ACC112 (cell line): ENCODE results near the gene TRUB2.

Experiments used
- H2AFZ ChIP-seq: fragments of 200-600 bp; sonication (generic); one replicate; pipeline ENCODE4 v1.6.0; 2017; ENCODE audit warnings: antibody characterized with exemption, low read length; ENCODE audit not compliant: unreplicated experiment
- H3K27ac ChIP-seq: fragments of 200-600 bp; sonication (generic); 2 replicates; pipeline ENCODE4 v1.5.1; 2014; ENCODE audit warnings: low read depth, mild to moderate bottlenecking, antibody characterized with exemption, low read length, moderate library complexity
- H3K27me3 ChIP-seq: fragments of 200-600 bp; sonication (generic); 2 replicates; pipeline ENCODE4 v1.6.1; 2014; ENCODE audit warnings: mild to moderate bottlenecking, antibody characterized with exemption, low read length, moderate library complexity, mixed read lengths; ENCODE audit not compliant: insufficient read depth
- H3K36me3 ChIP-seq: fragments of 200-600 bp; sonication (generic); 2 replicates; pipeline ENCODE4 v1.6.1; 2016; ENCODE audit warnings: mild to moderate bottlenecking, antibody characterized with exemption, low read length, moderate library complexity, mixed read lengths; ENCODE audit not compliant: insufficient read depth
- H3K4me1 ChIP-seq: fragments of 200-600 bp; sonication (generic); one replicate; pipeline ENCODE4 v1.6.1; 2016; ENCODE audit warnings: low read length, mixed read lengths; ENCODE audit not compliant: insufficient read depth, unreplicated experiment, control insufficient read depth
- H3K4me3 ChIP-seq: fragments of 200-600 bp; sonication (generic); 2 replicates; pipeline ENCODE4 v1.5.1; 2014; ENCODE audit warnings: mild to moderate bottlenecking, low read depth, low read length
- H3K79me2 ChIP-seq: fragments of 200-600 bp; sonication (generic); one replicate; pipeline ENCODE4 v1.6.0; 2016; ENCODE audit warnings: low read length; ENCODE audit not compliant: control insufficient read depth, unreplicated experiment, insufficient read depth

Gene TRUB2

GRCh38 chr9:128323212-128323730, 1.0 kb upstream of the TRUB2 start:
- no peaks in the 10 kb centered on the region for H3K27me3 ChIP-seq
- peak overlapping the region; percentile 80 for H3K27ac ChIP-seq

GRCh38 chr9:128321879-128322403, 306 bp downstream of the TRUB2 start:
- Histone ChIP-seq H3K4me3 (peak overlapping the region; percentile 95), H3K27me3 (no peaks in the 10 kb centered on the region), H3K27ac (peak overlapping the region; percentile 80; the same call in 1 of the 2 replicates), H2AFZ (peak overlapping the region; percentile 63), H3K79me2 (peaks cover 38% of the 10 kb centered on the region), H3K36me3 (peaks cover 9% of the 10 kb centered on the region; the same call in 1 of the 2 replicates), H3K4me1 (peaks cover 9% of the 10 kb centered on the region)

More at GRCh38 chr9:128323212-128323730, 1.0 kb upstream of the TRUB2 start:
- peak overlapping the region; percentile 95 for H3K4me3 ChIP-seq
- peaks cover 38% of the 10 kb centered on the region for H3K79me2 ChIP-seq
- 0 out of 2 replicates have a peak, but pooled peaks cover 3% of the 10 kb centered on the region for H3K36me3 ChIP-seq
- H2AFZ ChIP-seq: peak overlapping the region; percentile 63
- peaks cover 9% of the 10 kb centered on the region for H3K4me1 ChIP-seq

- peak overlapping the region; percentile 95 for H3K4me3 ChIP-seq
- H3K27ac ChIP-seq: no peak overlapping the region
- peaks cover 38% of the 10 kb centered on the region for H3K79me2 ChIP-seq
- peaks cover 12% of the 10 kb centered on the region; the same call in 1 of the 2 replicates for H3K36me3 ChIP-seq
- H3K27me3 ChIP-seq: no peaks in the 10 kb centered on the region
- no peak overlapping the region for H2AFZ ChIP-seq
- peaks cover 9% of the 10 kb centered on the region for H3K4me1 ChIP-seq
Measured at GRCh38 chr9:128321343-128321742, 904 bp downstream of the TRUB2 start.

- H2AFZ ChIP-seq: no peak overlapping the region
- H3K27ac ChIP-seq: no peak overlapping the region
- H3K4me1 ChIP-seq: peaks cover 4% of the 10 kb centered on the region
- H3K79me2 ChIP-seq: peaks cover 13% of the 10 kb centered on the region
- H3K36me3 ChIP-seq: peaks cover 18% of the 10 kb centered on the region; the same call in 1 of the 2 replicates
- H3K4me3 ChIP-seq: no peak overlapping the region
- no peaks in the 10 kb centered on the region for H3K27me3 ChIP-seq
Measured at GRCh38 chr9:128317629-128318028, 4.6 kb downstream of the TRUB2 start.

- Histone ChIP-seq H3K4me1 (peaks cover 4% of the 10 kb centered on the region), H3K4me3 (no peak overlapping the region), H3K27me3 (no peaks in the 10 kb centered on the region), H3K36me3 (peaks cover 18% of the 10 kb centered on the region; the same call in 1 of the 2 replicates), H3K27ac (no peak overlapping the region), H2AFZ (no peak overlapping the region), H3K79me2 (peaks cover 5% of the 10 kb centered on the region)
Measured at GRCh38 chr9:128316421-128316820, 5.8 kb downstream of the TRUB2 start.

GRCh38 chr9:128314697-128315096, 7.5 kb downstream of the TRUB2 start:
- Histone ChIP-seq H3K79me2 (no peaks in the 10 kb centered on the region), H3K4me1 (no peaks in the 10 kb centered on the region), H2AFZ (no peak overlapping the region), H3K4me3 (no peak overlapping the region), H3K27me3 (no peaks in the 10 kb centered on the region), H3K36me3 (peaks cover 22% of the 10 kb centered on the region), H3K27ac (no peak overlapping the region)

GRCh38 chr9:128310461-128310860, 11.8 kb downstream of the TRUB2 start:
- no peak overlapping the region for H3K27ac ChIP-seq
- H3K36me3 ChIP-seq: peaks cover 15% of the 10 kb centered on the region
- H3K79me2 ChIP-seq: no peaks in the 10 kb centered on the region
- H2AFZ ChIP-seq: no peak overlapping the region
- no peak overlapping the region for H3K4me3 ChIP-seq
- H3K27me3 ChIP-seq: no peaks in the 10 kb centered on the region
- peaks cover 23% of the 10 kb centered on the region for H3K4me1 ChIP-seq

- Histone ChIP-seq H3K79me2 (no peaks in the 10 kb centered on the region), H3K27ac (no peak overlapping the region), H3K4me3 (no peak overlapping the region), H3K27me3 (no peaks in the 10 kb centered on the region), H3K36me3 (peaks cover 15% of the 10 kb centered on the region), H3K4me1 (peaks cover 27% of the 10 kb centered on the region), H2AFZ (no peak overlapping the region)
Measured at GRCh38 chr9:128309551-128309950, 12.7 kb downstream of the TRUB2 start.

- no peak overlapping the region for H2AFZ ChIP-seq
- peaks cover 37% of the 10 kb centered on the region for H3K4me1 ChIP-seq
- H3K4me3 ChIP-seq: no peak overlapping the region
- H3K27me3 ChIP-seq: no peaks in the 10 kb centered on the region
- peaks cover 5% of the 10 kb centered on the region; the same call in 1 of the 2 replicates for H3K36me3 ChIP-seq
- peak overlapping the region; percentile 9; the same call in 1 of the 2 replicates for H3K27ac ChIP-seq
- no peaks in the 10 kb centered on the region for H3K79me2 ChIP-seq
Measured at GRCh38 chr9:128304971-128305288, 17.3 kb downstream of the TRUB2 start.

- Histone ChIP-seq H3K79me2 (no peaks in the 10 kb centered on the region), H3K4me1 (peaks cover 38% of the 10 kb centered on the region), H3K27ac (peak overlapping the region; percentile 47; the same call in 1 of the 2 replicates), H3K27me3 (no peaks in the 10 kb centered on the region), H3K36me3 (peaks cover 5% of the 10 kb centered on the region; the same call in 1 of the 2 replicates), H3K4me3 (no peak overlapping the region), H2AFZ (no peak overlapping the region)
Measured at GRCh38 chr9:128304136-128304970, 17.9 kb downstream of the TRUB2 start.
